ENCODE data around the gene UPK3B.
"Not testable (repeated sequence)": the region's sequence is repeated elsewhere in the genome, so short reads cannot be mapped to it uniquely, and the experiment has no call there.

UPK3B gene

GRCh38 chr7:76492139-76492538, 18.2 kb upstream of the UPK3B start:
- not testable (repeated sequence) for DNase-seq (ENCODE audit: low read depth)

- DNase-seq (ENCODE audit: low read depth): not testable (repeated sequence)
Observed at GRCh38 chr7:76495717-76496116, 14.6 kb upstream of the UPK3B start.

GRCh38 chr7:76497918-76498582, 12.3 kb upstream of the UPK3B start:
- not testable (repeated sequence) for DNase-seq (ENCODE audit: low read depth)

GRCh38 chr7:76498583-76499200, 11.7 kb upstream of the UPK3B start:
- not testable (repeated sequence) for DNase-seq (ENCODE audit: low read depth)

GRCh38 chr7:76499201-76499923, 11.0 kb upstream of the UPK3B start:
- DNase-seq (ENCODE audit: low read depth): not testable (repeated sequence)

- not testable (repeated sequence) for DNase-seq (ENCODE audit: low read depth)
Observed at GRCh38 chr7:76499924-76500241, 10.5 kb upstream of the UPK3B start.

GRCh38 chr7:76502224-76502623, 8.1 kb upstream of the UPK3B start:
- not testable (repeated sequence) for DNase-seq (ENCODE audit: low read depth)

- not testable (repeated sequence) for DNase-seq (ENCODE audit: low read depth)
Observed at GRCh38 chr7:76502836-76503235, 7.5 kb upstream of the UPK3B start.

- not testable (repeated sequence) for DNase-seq (ENCODE audit: low read depth)
Observed at GRCh38 chr7:76503244-76503643, 7.1 kb upstream of the UPK3B start.

GRCh38 chr7:76504351-76505167, 5.8 kb upstream of the UPK3B start:
- DNase-seq (ENCODE audit: low read depth): not testable (repeated sequence)

- no peak for DNase-seq (ENCODE audit: low read depth)
Observed at GRCh38 chr7:76505168-76506080, 4.9 kb upstream of the UPK3B start.

GRCh38 chr7:76506081-76506440, 4.3 kb upstream of the UPK3B start:
- DNase-seq (ENCODE audit: low read depth): no peak

- not testable (repeated sequence) for DNase-seq (ENCODE audit: low read depth)
Observed at GRCh38 chr7:76506643-76507042, 3.7 kb upstream of the UPK3B start.

- no peak for DNase-seq (ENCODE audit: low read depth)
Observed at GRCh38 chr7:76507723-76508406, 2.5 kb upstream of the UPK3B start.

GRCh38 chr7:76511200-76511910, 1.0 kb downstream of the UPK3B start:
- DNase-seq (ENCODE audit: low read depth): not testable (repeated sequence)

- DNase-seq (ENCODE audit: low read depth): not testable (repeated sequence)
Observed at GRCh38 chr7:76511911-76512885, 1.8 kb downstream of the UPK3B start.

- DNase-seq (ENCODE audit: low read depth): no peak
Observed at GRCh38 chr7:76512941-76513816, 2.8 kb downstream of the UPK3B start.

All from activated T-cell treated with anti-CD3 and anti-CD28 coated beads for 24 hours (primary cell).